HTERT RPE-1 (cell line): ENCODE measurements around the gene GLYATL1B.
"Not testable (repeated sequence)": the region's sequence is repeated elsewhere in the genome, so short reads cannot be mapped to it uniquely, and the experiment has no call there.

Experiments used
- in situ Hi-C: fragments of 300-500 bp; cut with MboI; formaldehyde crosslinking; loops from 4 replicates; pipeline ENCODE4 v1.14.3; 2020; ENCODE audit warnings: low sequenced_read_pairs

The GLYATL1B gene

DNA sequence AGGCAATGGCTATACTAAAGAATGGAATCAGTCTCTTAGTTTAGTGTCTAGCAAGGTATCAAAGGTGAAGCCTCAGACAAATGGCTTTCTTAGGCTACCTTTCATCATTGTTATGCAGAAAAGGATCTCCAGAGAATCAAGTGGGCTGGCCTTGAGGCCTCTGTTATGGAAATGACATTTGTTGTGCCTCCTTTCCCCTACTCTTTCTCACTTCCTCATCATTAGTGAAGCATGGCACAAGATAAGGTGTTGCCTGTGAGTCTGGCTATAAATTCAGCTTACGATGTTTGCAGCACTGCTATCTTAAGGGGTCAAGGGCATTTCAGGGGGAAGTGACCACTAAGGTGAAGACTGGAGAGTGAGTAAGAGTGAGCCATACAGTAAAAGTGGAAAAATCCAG is 9.1 kb downstream of the GLYATL1B start:
- in situ Hi-C loops: not testable (repeated sequence)

DNA sequence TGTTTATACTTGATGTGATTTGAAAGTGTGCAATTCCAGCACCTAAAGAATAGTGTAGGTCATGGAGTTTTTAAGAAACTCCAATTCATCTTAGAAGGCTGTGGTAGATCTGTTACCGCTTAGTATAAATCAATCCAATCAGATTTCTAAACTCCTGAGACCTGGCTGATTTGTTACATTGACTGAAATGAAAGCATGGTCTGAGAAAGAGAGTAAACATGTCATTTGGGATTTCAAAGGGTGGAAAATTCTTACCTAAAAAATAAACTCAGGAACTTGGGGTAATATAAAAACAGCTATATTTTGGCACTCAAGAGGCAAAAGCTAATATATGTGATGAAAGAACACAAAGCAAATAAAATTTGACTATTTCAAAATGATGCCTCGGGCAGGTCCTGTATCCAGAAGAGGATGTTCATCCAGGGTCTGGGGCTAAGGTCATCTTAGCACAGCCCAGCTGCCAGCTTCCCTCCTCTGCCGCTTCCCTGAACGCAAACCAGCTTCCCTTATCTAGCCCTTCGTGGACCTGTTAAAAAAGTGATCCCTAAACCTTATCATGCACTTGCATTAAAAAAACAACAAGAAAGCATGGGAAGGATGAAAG is 10.0 kb downstream of the GLYATL1B start:
- in situ Hi-C loops: not testable (repeated sequence)

DNA sequence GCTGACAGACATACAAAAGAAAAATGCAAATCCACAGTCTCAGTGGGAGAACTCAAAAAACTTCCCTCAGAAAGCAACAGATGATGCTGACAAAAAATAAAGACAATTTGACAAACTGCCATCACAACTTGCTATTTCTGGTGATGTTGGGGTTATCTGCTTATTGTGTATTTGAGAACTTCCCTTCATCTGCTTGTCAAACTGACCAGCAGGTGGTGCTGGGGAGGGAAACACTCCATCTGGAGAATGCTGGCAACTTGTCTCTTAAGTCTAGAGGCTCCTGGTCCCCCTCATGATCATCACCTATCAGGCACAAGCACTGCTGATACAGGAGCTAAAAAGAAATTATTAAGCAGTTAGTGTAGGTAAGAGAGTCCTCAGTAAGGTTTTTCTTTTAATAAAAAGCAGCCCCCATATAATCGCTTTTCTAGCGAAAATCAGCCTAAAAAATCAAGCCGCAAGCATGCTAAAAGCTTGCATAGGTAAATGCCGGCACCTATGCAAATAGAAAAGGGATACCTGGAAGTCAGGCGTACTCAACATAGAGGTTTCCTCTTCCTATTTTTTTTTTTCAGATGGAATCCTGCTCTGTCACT is 11.1 kb downstream of the GLYATL1B start:
- in situ Hi-C loops: no loop called here

DNA sequence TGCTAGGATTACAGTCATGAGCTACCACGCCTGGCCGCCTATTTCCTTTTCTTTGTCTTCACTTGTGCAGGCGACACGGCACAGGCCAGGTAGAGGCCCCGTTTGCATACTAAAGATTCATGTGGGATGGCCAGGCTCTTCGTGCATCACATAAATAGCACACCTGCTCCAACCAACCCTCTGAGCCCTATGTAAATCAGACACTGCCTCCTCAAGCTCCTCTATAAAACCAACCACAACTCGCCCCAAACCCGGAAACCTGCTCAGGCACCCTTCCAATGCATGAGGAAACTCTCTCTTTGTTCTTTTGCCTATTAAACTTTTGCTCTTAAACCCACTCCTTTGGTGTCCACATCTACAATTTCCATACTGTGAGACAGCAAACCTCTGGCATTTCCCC is 11.8 kb downstream of the GLYATL1B start:
- in situ Hi-C loops: not testable (repeated sequence)

DNA sequence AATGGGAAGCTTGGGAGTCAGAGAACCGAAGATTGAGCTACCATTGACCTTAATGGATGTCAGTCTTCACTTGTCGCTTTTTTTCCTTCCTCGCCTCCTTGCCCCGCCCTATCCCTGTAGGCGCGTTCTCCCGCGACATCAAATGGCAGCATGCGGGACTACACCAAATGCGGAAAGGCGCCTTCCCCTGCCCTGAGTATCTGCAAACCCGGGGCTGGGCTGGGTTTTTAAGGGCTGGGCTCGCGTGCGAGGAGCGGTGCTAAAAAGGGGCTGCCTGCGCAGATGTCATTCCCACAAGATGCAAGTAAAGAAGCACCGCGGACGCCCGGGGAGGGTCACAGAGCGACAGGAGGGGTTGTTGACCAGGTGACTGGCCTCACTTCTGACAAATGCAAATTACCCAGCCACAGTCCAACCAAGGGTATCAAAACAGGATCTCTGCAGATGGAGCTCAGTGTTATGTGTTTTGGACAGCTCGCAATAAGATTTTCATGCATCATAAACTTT is 16.2 kb downstream of the GLYATL1B start:
- in situ Hi-C loops: no loop called here

DNA sequence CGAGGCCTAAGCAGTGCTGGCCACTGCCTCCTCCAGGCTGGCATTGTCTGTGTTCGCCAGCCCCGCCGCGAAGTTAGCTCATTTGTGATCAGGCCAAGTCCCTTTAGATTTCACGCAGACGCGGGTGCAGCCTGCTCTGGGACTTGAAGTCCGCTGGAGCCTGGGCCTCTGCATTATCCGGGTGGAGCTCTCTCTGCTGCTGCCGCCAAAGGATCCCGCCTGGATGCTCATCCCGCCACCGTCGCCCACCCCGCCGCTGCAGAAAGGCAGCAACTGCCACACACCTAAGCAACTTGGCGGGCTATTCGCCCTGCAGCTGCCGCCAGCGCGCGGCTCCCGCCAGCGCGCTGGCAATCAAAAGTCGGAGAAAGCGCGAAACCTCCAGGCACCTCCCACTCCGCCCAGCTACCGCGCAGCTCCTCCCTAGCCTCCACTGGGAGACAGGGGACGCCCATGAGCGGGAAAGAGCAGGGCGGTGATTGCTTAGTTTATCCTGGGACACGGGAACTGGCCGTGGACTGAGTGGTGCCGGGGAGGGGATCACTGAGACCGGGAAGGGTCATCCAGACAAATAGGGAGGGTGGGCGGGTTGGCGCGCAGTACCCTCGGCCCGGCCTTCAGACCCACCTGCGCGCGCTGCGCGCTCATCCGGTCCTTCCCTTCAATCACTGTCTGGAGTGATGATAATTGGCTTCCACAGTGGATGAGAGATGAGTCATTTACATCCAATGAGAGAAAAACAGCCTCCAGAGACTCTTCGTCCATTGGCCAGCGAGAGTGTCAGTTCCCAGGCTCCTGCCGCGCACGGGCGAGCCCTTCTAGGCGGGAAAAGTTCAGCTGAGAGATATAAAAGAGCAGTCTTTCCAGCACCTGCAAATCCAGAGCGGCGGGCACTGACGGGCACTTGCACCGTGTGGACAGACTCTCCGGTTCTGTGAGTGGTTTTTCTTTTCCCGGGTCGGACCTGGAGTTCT is 20.5 kb downstream of the GLYATL1B start, which contains the start of gene FAM111B:
FAM111B (plus strand) TSS at position 875 of the 974 bp plus-strand sequence. CDS start 2,389 bp downstream, outside the sequence.
- in situ Hi-C loops: no loop called here

DNA sequence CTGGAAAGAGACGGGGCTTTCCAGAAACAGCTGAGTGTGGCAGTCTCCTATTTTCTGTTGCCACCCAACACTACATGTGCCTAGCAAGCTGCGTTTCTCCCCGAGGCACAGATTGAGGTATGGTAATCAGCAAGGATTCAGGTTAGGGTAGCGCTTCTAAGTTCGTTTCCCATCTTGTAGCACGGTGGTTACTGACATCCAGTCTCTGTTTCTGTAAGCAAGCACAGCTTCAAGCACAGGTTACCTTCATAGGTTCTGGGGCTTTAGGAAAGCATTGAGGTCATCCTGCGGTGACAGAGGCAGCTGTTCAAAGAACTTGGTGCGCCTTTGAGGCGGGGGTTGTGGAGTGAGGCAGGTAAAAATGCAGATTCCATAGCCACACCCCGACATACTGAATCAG is 21.6 kb downstream of the GLYATL1B start:
- in situ Hi-C loops: not testable (repeated sequence)

DNA sequence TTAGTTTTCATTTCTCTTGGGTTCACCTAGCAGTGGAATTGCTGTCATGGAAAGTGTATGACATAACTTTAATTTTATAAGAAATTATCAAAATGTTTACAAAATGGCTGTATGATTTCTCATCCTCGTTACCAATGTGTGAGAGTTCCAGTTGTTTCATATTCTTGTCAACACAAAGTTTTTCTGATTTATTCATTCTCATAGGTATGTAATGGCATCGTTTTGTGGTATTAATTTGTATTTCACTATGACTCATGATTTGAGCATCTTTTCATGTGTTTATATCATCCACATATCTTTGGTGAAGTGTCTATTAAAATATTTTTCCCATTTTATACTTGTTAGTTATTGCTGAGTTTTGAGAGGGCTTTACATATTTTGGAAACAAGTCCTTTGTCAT is 26.4 kb downstream of the GLYATL1B start:
- in situ Hi-C loops: no loop called here

DNA sequence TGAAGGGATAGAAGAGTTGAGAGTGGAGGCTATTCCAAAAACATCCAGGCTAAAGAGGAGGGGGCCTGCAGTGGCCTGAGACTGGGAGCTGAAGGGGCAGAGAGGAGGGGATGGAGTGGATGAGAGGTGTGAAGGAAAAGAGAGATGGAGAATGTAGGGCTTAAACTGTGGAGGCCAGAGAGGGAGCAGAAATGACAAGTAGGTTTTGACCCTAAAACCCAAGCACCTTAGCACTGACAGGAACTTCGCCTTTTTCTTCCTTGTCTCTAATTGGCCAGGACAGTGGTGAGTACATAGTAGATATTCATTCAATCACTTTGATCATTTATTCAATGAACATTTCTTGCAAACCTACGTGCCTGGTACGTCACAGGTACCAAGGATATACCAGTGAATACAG is 28.2 kb downstream of the GLYATL1B start:
- in situ Hi-C loops: no loop called here

DNA sequence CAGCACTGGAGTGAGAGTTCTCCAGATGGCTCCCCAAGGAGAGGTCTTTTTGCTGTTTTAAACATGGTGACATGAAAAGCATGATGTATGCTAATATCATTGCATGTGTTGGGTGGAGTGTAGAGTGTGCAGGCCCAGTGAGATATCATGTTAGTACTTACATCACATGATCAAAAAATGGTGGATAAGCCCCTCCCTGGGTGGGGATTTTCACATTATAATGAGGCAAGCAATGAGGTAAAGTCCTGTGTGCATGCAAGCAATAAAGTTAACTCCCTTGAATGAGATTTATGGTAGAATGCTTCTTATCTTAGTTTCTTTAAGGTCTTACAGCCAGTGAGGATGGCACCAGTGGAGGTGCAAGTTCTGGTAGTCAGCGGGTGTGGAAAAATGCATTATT is 29.4 kb downstream of the GLYATL1B start:
- in situ Hi-C loops: no loop called here

DNA sequence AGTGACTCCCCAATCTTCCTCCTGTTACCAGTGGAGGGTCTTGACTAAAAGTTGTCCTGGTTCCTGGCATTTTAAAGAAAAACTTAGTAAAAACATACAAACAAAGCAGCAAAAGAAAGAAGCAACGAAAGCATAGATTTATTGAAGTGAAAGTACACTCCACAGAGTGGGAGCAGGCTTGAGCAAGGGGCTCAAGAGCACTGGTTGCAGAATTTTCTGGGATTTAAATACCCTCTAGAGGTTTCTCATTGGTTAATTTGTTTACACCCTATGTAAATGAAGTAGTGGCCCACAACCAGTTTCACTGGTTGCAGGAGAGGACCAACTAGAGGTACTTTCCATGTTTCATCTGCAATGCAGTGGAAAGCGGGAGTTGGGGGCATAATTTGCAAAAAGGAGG is 31.7 kb downstream of the GLYATL1B start:
- in situ Hi-C loops: no loop called here

DNA sequence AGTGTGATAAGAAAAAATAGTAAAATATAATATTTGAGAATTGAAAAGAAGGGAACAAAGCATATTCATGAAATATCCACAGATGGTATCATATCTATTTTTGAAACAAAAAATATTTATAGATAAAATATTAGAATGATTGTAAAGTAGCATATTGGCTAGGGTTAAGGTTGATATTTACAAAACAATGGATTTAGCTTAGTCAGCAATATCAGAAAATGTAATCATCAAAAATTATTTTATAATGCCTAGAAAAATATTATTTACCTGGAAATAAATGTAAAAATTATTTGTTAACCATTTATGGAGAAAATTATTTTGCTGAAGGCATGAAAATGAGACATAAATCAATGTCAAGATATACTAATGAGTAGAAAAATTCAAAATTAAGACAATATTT is 33.7 kb downstream of the GLYATL1B start:
- in situ Hi-C loops: no loop called here

DNA sequence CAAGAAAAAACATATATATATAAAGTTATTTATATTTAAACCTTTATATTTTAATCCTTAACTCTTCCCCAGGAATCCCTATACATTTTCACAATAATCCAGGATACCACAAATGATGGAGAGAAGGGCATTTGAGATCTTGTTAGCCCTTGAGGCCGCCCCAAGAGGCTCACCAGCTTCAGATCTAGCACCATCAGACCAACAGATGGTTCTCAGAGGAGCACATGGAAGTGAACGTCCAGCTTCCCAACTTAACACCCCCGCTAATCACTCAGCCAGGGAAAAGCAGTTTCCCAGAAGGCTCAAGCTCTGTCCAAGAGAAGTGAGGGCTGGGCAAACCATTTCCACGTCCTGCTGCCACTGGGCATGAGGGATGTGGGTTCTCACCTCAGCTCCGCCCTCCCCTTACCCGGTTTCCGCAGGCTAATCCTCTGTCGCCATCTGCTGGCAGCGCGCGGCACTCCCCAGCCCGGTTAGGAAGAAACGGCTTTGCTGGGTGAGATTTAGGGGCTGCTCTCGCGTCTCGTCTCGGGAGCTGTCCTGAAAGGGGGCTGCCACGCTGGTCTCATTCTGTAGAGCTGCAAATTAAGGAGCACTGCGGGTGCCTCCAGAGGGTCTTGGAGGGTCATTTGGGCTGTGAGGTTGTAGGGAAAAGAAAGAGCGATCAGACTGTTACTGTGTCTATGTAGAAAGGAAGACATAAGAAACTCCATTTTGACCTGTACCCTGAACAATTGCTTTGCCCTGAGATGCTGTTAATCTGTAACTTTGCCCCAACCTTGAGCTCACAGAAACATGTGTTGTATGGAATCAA is 49.7 kb downstream of the GLYATL1B start:
- in situ Hi-C loops: no loop called here

DNA sequence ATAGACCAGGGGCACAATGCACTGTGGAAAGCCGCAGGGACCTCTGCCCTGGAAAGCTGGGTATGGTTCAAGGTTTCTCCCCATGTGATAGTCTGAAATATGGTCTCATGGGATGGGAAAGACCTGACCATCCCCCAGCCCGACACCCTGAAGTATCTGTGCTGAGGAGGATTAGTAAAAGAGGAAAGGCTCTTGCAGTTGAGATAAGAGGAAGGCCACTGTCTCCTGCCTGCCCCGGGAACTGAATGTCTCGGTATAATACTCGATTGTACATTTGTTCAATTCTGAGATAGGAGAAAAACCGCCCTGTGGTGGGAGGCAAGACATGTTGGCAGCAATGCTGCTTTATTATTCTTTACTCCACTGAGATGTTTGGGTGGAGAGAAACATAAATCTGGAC is 50.4 kb downstream of the GLYATL1B start:
- in situ Hi-C loops: not testable (repeated sequence)

DNA sequence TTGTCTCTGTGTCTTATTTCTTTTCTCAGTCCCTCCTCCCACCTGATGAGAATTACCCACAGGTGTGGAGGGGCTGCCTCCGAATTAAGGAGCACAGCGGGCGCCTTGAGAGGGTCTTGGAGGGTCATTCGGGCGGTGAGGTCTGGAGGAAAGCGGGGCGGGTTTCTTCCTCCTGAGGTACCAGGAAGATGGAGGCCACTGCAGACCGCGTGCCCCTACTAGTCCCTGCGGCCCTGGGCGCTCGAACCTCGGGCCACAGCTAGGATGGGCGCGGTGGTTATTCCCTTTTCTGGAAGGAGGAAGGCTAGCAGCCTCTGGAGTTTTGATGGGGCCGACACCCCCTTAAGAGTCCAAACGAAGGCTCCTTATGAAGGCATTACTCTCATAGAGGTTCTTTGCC is 51.1 kb downstream of the GLYATL1B start:
- in situ Hi-C loops: no loop called here

DNA sequence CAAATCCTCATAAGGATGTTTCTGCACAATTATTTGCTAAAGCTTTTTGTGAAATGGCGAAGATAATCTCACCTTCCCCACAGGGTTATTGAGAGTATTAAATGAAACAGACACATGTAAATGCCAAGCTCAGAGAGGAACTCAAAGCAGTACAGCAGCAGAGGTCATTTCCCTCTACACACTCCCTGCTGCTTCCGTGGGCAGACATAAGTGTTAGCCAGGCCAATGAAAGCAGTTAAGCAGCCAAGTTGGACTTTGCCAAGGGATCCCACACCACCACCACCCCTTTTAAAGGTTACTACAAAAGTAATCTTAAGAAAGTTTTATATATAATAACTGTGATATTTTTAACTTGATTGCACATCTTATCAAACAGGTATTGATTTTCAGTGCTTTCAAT is 52.5 kb downstream of the GLYATL1B start:
- in situ Hi-C loops: no loop called here

DNA sequence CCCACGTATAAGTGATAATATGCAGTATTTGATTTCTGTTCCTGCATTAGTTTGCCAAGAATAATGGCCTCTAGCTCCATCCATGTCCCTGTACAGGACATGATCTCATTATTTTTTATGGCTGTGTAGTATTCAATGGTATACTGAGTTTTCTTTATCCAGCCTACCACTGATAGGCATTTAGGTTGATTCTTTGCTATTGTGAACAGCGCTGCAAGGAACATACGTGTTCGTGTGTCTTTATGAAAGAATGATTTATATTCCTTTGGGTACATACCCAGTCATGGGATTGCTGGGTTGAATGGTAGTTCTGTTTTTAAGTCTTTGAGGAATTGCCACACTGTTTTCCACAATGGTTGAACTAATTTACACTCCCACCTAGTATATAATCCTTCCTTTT is 55.1 kb downstream of the GLYATL1B start:
- in situ Hi-C loops: no loop called here

DNA sequence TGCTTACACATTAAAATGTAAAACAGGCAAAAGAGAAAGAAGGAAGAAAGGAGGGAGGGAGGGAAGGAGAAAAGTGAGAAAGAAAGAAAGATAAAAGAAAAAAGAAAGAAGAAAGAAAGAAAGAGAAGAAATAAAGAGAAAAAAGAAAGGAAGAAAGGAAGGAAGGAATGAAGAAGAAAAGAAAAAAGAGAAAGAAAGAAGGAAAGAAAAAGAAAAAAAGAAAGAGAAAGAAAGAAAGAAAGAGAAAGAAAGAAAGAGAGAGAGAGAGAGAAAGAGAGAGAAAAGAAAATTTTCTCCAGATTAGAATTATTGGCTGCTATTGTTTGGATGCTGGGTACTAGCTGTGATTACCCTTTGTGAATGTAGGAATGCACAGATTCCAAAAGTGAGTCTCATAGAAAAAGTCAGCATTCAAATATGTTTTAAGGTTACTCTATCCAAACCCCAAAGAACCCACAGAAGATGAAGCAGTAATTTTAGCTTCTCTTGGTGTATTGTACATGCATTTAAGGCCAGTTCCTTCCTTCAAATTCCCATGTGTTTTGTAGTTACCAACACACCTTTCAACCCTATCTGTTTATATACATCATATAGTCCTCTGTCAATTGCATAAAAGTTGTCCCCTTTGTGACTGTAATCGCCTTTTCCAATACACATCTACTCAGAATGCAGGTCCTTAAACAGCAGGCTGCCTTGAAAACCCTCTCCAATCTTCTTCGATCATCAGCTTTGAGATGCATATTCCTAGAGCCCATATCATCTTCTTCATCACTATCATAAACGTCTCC is 55.8 kb downstream of the GLYATL1B start:
- in situ Hi-C loops: no loop called here

DNA sequence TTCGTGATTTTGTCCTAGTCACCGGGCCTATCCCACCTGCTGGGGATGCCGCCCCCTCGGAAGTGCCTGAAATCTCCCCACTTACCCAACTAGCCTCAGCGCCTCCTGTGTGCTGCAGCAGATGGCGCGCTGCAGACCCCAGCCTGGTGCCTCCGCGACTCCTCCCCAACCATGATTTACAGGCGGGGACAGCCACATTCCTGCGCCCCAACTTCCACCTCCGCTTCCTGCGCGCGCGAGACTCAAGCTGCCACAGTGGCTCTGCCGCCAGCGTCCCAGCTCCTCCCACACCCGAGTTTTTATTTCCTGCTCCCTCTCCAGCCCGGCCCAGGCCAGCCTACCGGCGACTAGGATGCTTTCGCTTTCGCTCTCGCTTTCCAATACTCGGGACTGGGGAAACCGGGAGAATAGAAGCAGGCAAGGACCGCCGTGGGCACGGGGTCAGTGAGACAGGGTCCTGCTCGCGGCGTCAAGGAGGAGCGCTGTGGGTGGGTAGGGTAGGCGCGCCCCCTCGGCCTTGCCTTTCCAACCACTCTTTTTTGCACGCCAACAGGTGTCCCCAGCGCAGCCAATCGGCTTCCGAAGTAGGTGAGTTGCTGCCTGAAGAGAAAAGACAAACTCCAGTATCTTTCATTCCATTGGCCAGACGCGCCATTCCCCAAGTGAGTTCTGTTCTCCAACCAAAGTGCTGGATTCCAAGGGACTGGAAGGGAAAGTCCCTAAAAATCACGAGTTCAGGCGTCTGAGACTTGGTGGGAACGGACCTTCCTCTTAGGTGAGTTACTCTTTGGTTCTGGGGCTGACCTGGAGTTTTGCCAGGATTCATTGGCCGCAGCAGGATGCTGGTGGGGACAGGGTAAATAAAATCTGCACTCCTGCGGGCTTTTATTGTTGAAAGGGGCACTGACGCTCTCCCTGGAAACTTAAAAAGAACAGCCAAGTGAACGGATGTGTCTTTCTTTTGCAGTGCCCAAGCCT is 56.7 kb downstream of the GLYATL1B start, which contains the start of gene FAM111A:
FAM111A (plus strand) TSS at position 327 of the 978 bp plus-strand sequence. CDS start 6,017 bp downstream, outside the sequence.
- in situ Hi-C loops: no loop called here
